HG03060 (cell line): ENCODE measurements around the gene ADAMTS12.

Experiments
- ATAC-seq: cut with Tn5 transposase; IDR thresholded peaks from one replicate; pipeline ENCODE4 v1.9.1; 2021; ENCODE audit warnings: low read depth, moderate number of reproducible peaks; ENCODE audit not compliant: unreplicated experiment

The ADAMTS12 gene, protein sequence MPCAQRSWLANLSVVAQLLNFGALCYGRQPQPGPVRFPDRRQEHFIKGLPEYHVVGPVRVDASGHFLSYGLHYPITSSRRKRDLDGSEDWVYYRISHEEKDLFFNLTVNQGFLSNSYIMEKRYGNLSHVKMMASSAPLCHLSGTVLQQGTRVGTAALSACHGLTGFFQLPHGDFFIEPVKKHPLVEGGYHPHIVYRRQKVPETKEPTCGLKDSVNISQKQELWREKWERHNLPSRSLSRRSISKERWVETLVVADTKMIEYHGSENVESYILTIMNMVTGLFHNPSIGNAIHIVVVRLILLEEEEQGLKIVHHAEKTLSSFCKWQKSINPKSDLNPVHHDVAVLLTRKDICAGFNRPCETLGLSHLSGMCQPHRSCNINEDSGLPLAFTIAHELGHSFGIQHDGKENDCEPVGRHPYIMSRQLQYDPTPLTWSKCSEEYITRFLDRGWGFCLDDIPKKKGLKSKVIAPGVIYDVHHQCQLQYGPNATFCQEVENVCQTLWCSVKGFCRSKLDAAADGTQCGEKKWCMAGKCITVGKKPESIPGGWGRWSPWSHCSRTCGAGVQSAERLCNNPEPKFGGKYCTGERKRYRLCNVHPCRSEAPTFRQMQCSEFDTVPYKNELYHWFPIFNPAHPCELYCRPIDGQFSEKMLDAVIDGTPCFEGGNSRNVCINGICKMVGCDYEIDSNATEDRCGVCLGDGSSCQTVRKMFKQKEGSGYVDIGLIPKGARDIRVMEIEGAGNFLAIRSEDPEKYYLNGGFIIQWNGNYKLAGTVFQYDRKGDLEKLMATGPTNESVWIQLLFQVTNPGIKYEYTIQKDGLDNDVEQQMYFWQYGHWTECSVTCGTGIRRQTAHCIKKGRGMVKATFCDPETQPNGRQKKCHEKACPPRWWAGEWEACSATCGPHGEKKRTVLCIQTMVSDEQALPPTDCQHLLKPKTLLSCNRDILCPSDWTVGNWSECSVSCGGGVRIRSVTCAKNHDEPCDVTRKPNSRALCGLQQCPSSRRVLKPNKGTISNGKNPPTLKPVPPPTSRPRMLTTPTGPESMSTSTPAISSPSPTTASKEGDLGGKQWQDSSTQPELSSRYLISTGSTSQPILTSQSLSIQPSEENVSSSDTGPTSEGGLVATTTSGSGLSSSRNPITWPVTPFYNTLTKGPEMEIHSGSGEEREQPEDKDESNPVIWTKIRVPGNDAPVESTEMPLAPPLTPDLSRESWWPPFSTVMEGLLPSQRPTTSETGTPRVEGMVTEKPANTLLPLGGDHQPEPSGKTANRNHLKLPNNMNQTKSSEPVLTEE (N-terminal part only)

DNA sequence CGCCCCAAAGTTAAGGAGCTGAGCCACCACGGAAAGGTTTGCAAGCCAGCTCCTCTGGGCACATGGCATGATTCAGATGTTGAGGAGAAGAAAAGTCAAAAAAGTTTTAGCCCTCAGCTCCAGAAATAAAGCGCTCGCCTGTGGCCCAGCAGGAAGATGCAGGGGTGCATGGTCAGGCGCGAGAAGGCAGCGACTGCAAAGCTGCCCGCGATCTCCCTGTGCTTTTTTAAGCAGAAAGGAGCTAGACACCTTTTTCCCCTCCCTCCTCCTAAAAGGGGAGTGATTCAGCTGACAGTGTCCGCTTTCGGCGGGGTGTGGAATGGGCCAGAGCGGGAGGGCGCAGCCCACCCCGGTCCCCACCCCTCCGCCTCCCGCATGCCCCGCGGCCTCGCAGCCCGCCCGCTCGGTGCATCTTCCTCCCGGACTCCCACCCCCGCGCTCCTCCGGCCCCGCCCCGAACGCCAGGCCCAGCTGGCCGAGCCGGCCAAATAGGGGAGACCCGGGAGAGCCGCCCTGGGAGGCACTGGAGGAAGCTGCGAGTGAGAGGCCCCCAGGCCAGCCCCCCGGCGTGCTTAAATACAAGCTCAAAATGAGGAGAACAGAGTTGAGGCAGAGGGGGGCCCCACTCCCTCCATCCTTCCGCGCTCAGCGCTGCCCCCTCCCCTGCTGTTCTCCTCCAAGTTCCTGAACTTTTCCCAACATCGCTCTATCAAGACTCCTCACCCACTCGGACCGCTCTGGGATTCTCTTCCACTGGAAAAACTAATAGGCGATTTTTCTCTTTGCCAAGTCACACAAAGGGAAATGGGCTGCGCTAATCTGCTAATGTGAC lies at the start of gene ADAMTS12:
ADAMTS12 (minus strand) TSS at position 203 of the 832 bp plus-strand sequence; CDS start at position 69, 134 bp downstream.
- no peak for ATAC-seq

DNA sequence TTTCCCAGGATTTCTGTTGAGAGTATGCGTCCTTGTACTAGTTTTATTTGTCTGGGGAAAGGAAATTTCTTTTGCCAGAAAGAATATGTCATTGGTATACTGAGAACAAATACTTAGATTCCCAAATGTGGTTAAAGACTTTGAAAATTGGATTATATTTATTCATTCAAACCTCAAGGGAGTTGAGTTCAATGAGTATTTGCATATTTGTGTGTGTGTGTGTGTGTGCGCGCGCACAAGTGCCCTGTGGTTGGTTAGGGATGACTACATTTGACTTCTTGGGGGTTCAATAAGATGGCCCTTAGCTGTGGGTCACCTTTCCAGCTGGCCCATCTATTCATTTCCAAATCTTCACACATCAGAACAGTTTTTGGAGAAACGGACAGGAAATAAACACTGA lies 49.3 kb upstream of the ADAMTS12 start:
- no peak for ATAC-seq

DNA sequence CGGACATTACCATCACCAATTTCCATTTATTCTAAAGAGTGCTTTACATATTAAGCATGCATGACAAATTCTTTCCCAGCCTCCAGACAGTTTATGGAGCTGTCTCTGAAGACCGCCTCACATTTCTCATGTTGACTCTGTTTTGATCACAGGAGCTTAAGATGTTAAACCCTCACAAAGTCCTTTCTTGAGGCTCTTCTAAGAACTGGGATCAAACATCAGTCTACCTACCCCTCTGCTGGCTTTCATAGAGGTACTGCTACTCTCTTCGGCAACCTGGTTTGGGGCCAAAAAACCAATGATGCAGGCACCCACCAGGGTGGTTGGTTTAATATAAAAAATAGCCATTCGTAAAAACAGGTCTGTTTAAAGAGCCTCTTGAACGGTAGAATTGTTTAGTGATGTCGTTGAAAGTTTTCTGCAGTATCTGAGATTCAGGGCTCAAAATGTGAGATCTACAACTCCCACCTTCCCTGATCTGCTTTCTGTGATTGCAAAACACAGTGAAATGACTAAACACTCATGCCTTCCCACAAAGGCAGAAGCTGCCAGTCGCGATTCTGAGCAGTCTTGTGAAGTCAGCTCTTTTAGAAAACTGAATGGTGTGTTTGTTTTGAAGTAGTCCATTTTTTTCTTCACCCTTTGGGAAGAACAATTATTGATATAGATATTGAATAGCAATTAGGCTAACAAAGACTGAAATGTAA lies 47.9 kb upstream of the ADAMTS12 start:
- no peak for ATAC-seq

DNA sequence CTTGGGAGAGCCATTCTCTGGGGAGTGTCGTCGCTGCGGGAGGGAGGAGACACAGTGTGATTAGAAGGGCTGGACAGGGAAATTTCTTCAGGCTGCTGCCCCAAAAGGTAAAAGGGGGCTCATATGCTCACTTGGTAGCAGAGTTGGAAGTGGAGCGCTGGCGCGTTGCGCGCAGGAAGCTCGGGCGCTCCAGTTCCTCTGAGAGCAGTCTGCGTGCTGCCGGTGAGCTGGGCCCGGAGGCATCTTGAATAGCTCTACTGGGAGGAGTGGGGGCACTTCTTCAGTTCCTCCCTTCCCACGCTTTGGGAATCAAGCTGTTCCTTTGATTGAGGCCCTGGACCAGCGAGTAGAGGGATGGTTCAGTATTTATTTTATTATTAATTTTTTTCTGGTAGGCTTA lies 47.1 kb upstream of the ADAMTS12 start:
- ATAC-seq = no peak

DNA sequence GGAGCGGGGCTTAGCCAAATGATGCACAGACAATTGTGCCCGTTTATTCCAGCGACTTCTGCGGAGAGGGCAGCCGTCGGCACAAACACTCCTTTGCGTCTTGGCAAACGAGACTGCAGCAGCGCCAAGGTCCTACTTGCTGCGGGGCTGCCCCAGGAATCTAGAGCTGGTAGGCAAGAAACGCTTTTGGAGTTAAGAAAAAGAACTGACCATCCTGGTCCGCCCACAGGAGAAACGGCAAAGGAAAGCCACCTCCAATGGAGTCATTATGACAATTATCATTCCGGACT lies 46.7 kb upstream of the ADAMTS12 start:
- ATAC-seq = no peak

DNA sequence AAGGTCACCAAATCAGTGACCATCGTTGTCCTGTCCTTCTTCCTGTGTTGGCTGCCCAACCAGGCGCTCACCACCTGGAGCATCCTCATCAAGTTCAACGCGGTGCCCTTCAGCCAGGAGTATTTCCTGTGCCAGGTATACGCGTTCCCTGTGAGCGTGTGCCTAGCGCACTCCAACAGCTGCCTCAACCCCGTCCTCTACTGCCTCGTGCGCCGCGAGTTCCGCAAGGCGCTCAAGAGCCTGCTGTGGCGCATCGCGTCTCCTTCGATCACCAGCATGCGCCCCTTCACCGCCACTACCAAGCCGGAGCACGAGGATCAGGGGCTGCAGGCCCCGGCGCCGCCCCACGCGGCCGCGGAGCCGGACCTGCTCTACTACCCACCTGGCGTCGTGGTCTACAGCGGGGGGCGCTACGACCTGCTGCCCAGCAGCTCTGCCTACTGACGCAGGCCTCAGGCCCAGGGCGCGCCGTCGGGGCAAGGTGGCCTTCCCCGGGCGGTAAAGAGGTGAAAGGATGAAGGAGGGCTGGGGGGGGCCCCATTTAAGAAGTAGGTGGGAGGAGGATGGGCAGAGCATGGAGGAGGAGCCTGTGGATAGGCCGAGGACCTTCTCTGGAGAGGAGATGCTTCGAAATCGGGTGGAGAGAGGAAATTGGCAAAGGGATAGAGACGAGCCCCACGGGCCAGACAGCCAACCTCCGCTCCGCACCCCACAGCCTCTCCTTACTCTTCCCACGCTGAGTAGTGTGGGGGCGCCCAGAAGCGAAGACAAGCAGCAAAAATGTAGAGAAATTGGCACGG lies 46.1 kb upstream of the ADAMTS12 start:
- ATAC-seq = no peak

DNA sequence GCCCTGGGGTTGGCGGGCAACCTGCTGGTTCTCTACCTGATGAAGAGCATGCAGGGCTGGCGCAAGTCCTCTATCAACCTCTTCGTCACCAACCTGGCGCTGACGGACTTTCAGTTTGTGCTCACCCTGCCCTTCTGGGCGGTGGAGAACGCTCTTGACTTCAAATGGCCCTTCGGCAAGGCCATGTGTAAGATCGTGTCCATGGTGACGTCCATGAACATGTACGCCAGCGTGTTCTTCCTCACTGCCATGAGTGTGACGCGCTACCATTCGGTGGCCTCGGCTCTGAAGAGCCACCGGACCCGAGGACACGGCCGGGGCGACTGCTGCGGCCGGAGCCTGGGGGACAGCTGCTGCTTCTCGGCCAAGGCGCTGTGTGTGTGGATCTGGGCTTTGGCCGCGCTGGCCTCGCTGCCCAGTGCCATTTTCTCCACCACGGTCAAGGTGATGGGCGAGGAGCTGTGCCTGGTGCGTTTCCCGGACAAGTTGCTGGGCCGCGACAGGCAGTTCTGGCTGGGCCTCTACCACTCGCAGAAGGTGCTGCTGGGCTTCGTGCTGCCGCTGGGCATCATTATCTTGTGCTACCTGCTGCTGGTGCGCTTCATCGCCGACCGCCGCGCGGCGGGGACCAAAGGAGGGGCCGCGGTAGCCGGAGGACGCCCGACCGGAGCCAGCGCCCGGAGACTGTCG lies 45.4 kb upstream of the ADAMTS12 start:
- ATAC-seq = no peak

DNA sequence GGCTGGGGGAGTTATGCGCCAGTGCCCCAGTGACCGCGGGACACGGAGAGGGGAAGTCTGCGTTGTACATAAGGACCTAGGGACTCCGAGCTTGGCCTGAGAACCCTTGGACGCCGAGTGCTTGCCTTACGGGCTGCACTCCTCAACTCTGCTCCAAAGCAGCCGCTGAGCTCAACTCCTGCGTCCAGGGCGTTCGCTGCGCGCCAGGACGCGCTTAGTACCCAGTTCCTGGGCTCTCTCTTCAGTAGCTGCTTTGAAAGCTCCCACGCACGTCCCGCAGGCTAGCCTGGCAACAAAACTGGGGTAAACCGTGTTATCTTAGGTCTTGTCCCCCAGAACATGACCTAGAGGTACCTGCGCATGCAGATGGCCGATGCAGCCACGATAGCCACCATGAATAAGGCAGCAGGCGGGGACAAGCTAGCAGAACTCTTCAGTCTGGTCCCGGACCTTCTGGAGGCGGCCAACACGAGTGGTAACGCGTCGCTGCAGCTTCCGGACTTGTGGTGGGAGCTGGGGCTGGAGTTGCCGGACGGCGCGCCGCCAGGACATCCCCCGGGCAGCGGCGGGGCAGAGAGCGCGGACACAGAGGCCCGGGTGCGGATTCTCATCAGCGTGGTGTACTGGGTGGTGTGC lies 44.7 kb upstream of the ADAMTS12 start, which contains the start of gene RXFP3:
RXFP3 (plus strand) TSS at position 6 of the 636 bp plus-strand sequence; CDS start at position 361, 355 bp downstream.
- ATAC-seq = no peak

DNA sequence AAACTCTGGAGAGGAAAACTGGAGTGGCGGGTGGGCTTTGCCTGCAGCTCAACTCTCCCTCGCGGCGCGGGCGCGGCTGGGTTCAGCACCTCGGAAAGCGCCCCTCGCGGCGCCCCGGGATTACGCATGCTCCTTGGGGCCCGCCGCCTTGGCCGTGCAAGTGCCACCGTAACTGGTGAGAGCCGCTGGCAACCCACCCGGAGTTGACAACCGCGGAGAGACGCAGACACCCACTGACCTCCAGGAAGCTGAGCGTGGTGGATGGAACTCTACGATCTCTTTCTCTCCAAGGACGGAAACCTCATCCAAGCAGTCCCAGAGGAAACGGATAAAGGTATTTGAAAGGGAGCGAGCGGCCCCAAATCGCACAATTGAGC lies 44.2 kb upstream of the ADAMTS12 start:
- ATAC-seq = no peak

DNA sequence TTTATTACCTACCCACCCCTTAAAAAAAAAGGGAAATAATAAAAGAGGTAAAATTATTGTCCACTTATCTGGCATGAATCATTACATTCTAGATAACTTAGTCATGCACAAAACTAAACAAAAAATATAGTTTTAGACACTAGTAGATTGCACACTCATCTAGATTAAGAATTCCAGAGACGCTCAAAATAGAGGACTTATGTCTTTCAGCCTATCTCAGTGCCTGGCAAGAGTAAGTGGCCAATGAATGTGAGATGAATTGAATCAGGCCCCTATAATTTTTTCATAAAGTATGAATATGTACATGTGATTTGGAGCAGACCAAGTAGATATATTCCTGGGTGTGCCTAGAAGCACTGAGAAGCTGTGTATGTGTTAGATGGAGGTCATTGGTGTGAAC lies 42.4 kb upstream of the ADAMTS12 start:
- no peak for ATAC-seq

DNA sequence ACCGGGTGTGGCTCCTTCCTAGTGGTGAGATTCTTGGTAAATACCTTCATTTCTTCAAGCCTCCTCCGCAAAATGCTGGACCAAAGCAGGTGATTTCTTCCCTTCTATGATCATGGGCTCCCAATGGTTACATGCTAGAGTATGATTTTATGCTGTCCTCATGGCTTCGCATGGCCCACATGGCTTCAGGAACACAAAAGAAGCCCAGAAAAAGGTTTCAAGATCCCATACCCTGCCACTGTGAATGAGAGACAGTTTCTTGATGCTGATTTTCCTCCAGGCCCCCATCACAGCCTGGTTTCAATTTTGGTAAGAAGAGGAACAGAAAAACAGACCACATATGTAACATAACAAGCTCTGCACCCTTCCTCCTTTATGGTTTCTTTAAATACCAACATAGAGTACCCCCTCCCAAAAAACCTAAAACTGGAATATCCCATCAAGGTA lies 42.0 kb upstream of the ADAMTS12 start:
- ATAC-seq = peak; percentile 65

DNA sequence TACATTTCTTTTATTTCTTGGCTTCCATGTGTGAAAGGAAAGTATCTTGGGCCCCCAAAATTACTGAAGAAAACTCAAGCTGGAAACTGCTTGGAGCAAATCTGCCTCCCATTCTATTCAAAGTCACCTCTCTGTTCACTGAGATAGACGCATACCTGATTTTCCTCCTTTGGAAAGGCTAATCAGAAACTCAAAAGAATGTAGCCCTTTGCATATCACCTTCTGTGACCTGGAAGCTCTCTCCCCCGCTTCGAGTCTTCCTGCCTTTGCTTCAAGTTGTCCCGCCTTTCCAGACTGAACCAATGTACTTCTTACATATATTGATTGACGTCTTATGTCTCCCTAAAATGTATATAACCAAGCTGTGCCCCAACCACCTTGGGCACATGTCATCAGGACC lies 39.3 kb upstream of the ADAMTS12 start:
- no peak for ATAC-seq

DNA sequence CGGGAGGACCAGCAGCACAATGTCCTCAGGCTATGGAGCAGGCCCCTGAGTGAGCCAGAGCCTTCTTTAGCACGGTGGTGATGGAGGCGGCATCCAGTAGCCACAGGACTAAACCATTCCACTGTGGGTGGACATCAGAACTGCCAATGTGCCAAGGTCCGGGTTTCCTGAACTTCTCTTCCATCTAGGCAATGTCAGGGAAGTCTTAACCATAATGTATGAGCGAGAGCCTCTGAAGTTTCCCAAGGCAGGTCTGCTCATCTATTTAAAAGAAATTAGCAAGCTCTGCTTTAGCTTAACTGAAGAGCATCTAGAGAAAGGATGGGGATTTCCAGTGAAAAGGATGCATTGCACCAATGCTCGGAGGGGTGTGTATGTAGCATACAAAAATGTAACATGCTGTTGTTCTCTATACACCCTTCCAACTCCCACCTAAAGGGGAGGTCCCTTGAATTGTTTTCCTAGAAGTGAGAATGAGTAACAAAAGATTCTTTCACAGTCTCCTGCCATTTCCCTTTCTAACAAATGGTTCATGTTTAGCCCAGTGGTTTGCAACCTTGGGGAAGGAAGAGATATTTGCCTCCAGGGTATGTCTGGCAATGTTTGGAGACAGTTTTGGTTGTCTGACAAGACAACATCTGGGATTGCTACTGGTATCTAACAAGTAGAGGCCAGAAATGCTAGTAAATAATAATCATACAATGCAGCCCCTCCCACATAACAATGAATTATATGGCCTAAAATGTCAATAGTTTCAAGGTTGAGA lies 38.3 kb upstream of the ADAMTS12 start:
- no peak for ATAC-seq

DNA sequence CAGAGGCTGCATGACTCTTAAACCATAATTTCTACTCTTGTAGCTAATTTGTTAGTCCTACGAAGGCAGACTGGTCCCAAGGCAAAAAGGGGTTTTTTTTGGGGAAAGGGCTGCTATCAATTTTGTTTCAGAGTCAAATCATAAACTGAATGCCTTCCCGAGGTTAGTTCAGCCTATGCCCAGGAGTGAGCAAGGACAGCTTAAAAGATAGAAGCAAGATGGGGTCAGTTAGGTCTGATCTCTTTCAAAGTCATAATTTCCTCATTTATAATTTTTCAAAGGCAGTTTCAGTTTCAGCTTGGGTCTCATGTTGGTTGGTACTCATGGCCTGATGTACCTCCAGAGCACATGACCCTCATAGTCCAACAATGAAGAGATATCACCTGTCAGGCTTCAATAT lies 36.5 kb upstream of the ADAMTS12 start:
- no peak for ATAC-seq

DNA sequence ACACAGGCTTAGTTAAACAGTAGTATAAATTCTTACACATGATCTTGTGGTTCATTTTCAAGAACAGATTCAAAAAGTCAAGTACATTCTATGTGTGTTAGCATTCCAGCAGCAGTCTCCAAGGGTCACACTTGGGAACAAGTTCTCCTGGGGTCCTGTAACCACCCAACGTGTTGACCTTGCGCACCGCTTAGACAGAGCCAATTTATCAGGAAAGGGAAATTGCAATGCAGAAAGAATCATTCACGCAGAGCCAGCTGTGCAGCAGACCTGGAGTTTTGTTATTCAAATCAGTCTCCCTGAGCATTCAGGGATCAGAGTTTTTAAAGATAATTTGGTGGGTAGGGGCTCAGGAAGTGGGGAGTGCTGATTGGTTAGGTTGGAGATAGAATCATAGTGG lies 35.9 kb upstream of the ADAMTS12 start:
- no peak for ATAC-seq

DNA sequence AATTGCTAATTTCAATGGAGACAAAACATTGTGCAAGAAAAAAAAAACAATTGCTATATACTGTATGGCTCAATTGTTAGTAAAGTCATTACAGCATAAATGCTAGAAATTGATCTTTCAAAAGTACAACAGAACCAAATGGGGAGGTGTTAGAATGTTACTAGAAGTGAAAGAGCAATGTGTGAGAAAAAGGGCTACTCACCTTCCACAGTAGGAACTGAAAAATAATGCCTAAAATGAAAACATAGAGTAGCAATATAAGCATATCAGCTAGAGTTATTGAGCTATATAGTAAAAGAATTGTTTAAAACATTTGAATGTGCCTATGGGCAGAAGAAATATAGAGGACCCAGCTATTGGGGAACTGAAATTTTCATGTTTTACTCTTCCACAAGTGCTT lies 33.5 kb upstream of the ADAMTS12 start:
- ATAC-seq = no peak

DNA sequence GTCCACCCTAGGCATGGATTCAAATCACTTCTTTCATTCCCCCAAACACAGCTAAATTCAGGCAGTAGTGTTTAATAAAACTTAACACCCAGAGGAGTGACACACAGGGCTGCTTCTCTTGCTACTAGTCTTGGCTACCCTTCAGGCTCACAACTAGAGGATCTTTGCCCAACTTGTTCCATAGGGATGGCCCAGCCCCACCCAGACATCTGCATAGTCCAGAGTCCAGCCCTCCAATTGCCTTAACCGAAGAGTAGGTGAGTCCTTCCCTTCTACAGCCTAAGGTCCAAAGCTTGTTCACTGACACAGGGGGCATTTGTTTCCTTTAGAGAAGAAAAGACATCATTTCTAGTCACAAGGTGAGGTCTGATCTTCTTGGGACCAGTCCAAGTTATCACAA lies 29.2 kb upstream of the ADAMTS12 start:
- ATAC-seq = no peak
